Osteocyte (in vitro differentiated cells): ENCODE results near the gene CCDC170. TPM values are rescaled to one million over a fixed set of nuclear protein-coding genes. Genes with fewer than 3 reads are reported as not detected.
"Not testable (repeated sequence)": the region's sequence is repeated elsewhere in the genome, so short reads cannot be mapped to it uniquely, and the experiment has no call there.

Source experiments
- DNase-seq: peaks from one replicate; pipeline ENCODE4 v3.0.0; 2021; ENCODE audit warnings: mixed read lengths; ENCODE audit not compliant: unreplicated experiment; ENCODE audit errors: extremely low spot score
- H3K27ac Mint-ChIP-seq: one replicate; pipeline ENCODE4 v1.8.0; 2021; ENCODE audit warnings: mild to moderate bottlenecking, mixed read lengths; ENCODE audit not compliant: unreplicated experiment
- H3K27me3 Mint-ChIP-seq: one replicate; pipeline ENCODE4 v1.8.0; 2021; ENCODE audit warnings: mixed read lengths; ENCODE audit not compliant: unreplicated experiment
- H3K36me3 Mint-ChIP-seq: one replicate; pipeline ENCODE4 v1.8.0; 2021; ENCODE audit warnings: mixed read lengths; ENCODE audit not compliant: unreplicated experiment
- H3K4me1 Mint-ChIP-seq: one replicate; pipeline ENCODE4 v1.8.0; 2021; ENCODE audit warnings: mixed read lengths; ENCODE audit not compliant: unreplicated experiment
- H3K4me3 Mint-ChIP-seq: one replicate; pipeline ENCODE4 v1.8.0; 2021; ENCODE audit warnings: mild to moderate bottlenecking, moderate library complexity, mixed read lengths; ENCODE audit not compliant: unreplicated experiment
- H3K9me3 Mint-ChIP-seq: one replicate; pipeline ENCODE4 v1.8.0; 2021; ENCODE audit warnings: mixed read lengths; ENCODE audit not compliant: unreplicated experiment
- total RNA-seq: library from RNA; stranded (reverse); gene quantifications from 2 replicates; pipeline ENCODE4 v1.2.1, GENCODE V29; 2021
- TF ChIP-seq, protein P1 (sequence below): fragments of 200-600 bp; sonication (generic); IDR thresholded peaks from 2 replicates; pipeline ENCODE4 v1.5.0; 2021; ENCODE audit warnings: antibody characterized with exemption, mild to moderate bottlenecking, moderate library complexity

Gene CCDC170
- total RNA-seq, 1 donor from 2014 or later, result 0.78 TPM

DNA sequence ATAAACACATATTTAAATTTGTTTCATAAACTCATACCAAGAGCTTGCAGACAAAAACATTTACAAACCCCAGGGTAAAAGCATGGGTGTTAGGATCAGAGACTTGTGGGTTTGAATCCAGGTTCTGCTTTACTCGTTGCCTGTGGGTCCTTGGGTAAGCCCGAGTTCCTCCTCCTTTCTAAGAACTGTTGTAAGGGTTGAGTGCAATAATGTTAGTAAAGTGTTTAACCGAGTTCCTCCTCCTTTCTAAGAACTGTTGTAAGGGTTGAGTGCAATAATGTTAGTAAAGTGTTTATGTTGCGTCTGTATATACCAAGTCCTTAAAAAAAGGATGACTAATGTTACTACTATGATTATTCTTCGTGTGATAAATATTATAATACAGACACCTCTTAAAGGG is 18.7 kb downstream of the CCDC170 start:
- H3K9me3 Mint-ChIP-seq, result peaks cover 5% of the 10 kb centered on the region
- TF ChIP-seq, protein P1, sequence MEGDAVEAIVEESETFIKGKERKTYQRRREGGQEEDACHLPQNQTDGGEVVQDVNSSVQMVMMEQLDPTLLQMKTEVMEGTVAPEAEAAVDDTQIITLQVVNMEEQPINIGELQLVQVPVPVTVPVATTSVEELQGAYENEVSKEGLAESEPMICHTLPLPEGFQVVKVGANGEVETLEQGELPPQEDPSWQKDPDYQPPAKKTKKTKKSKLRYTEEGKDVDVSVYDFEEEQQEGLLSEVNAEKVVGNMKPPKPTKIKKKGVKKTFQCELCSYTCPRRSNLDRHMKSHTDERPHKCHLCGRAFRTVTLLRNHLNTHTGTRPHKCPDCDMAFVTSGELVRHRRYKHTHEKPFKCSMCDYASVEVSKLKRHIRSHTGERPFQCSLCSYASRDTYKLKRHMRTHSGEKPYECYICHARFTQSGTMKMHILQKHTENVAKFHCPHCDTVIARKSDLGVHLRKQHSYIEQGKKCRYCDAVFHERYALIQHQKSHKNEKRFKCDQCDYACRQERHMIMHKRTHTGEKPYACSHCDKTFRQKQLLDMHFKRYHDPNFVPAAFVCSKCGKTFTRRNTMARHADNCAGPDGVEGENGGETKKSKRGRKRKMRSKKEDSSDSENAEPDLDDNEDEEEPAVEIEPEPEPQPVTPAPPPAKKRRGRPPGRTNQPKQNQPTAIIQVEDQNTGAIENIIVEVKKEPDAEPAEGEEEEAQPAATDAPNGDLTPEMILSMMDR, result no peak
- no peak overlapping the region for H3K27ac Mint-ChIP-seq
- H3K4me1 Mint-ChIP-seq, result no peaks in the 10 kb centered on the region
- H3K4me3 Mint-ChIP-seq, result no peak overlapping the region
- DNase-seq, result no peak
- H3K36me3 Mint-ChIP-seq, result no peaks in the 10 kb centered on the region
- H3K27me3 Mint-ChIP-seq, result no peaks in the 10 kb centered on the region

DNA sequence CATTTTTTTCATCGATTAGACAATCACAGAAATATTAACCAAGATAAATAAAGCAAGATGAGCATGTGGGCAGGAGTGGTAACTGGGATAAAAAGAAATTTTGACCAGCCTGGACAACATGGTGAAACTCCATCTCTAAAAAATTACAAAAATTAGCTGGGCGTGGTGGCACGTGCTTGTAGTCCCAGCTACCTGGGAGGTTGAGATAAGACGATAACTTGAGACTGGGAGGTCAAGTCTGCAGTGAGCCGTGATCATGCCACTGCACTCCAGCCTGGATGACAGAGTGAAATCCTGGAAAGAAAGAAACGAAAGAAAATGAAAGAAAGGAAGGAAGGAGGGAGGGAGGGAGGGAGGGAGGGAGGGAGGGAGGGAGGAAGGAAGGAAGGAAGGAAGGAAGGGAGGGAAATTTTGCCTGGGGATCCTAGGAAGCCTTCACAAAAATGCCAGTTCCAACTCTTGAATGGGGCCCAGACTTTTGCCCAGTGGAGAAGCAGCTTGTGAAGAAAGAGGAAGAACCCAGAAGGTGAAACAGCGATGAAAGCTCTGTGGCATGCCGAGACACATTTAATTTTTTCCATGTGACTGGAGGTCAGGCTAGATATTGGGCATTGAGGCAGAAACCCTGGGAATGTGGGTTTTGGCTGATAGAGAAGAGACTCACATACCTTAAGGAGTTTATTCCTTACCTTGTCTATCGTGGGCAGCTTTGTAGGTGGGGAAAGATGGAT is 20.3 kb downstream of the CCDC170 start:
- Mint-ChIP-seq H3K4me1 (no peaks in the 10 kb centered on the region), H3K36me3 (no peaks in the 10 kb centered on the region), H3K27ac (no peak overlapping the region), H3K9me3 (peaks cover 18% of the 10 kb centered on the region), H3K4me3 (no peak overlapping the region), H3K27me3 (no peaks in the 10 kb centered on the region)
- TF ChIP-seq, protein P1, result no peak
- no peak for DNase-seq

DNA sequence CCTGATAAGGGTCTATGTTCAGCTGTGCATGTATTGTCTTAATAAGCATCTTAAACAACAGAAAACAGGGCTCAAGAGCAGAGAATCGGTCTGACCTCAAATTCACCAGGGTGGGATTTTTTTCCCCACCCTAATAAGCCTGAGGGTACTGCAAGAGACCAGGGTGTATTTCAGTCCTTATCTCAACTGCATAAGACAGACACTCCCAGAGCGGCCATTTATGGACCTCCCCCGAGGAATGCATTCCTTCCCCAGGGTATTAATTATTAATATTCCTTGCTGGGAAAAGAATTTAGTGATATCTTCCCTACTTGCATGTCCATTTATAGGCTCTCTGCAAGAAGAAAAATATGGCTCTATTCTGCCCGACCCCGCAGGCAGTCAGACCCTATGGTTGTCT is 25.2 kb downstream of the CCDC170 start:
- not testable (repeated sequence) for H3K27me3 Mint-ChIP-seq, DNase-seq, H3K27ac Mint-ChIP-seq, H3K4me1 Mint-ChIP-seq, H3K4me3 Mint-ChIP-seq, H3K36me3 Mint-ChIP-seq
- peaks cover 42% of the 10 kb centered on the region for H3K9me3 Mint-ChIP-seq

DNA sequence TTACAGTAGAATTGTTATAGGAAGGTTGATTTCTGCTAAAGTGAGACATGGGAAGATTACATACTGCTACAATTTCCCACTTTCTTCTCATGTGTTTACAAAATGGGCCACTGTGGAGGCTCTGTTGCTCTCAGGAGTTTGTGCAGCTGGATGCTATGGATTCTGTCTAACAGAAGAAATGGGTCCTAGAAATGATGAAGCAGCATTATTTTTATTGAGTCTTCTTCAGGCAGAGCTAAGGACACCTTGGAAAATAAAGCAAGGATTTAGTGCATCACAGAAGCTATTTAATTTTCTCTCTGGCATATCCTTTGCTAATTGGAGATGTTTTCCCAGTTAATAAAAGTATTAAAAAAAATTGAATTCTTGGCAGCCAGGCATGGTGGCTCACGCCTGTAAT is 29.2 kb downstream of the CCDC170 start:
- no peak for DNase-seq
- Mint-ChIP-seq H3K36me3 (no peaks in the 10 kb centered on the region), H3K4me1 (no peaks in the 10 kb centered on the region), H3K9me3 (peaks cover 35% of the 10 kb centered on the region), H3K27ac (no peak overlapping the region), H3K4me3 (no peak overlapping the region), H3K27me3 (peaks cover 3% of the 10 kb centered on the region)
- TF ChIP-seq, protein P1, result no peak

DNA sequence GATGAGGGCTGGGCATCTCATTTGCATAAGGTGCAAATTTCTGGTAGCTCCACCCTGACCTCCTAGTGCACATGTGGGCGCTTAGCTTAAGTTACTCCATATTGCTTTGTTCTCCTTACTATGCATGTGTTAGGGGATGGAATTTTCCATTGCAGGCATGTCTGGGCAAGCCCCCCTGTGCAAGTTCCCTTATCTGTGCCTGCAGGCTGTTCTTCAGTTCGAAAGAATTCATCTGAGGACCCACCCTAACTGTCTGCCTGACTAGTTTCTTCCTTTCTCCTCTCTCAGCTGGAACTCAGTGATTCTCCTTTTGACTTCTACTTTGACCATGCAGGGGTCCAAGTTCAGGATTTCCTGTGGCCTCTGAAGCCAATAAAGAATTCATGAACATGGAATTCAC is 30.2 kb downstream of the CCDC170 start:
- Mint-ChIP-seq H3K4me1 (no peaks in the 10 kb centered on the region), H3K9me3 (peaks cover 26% of the 10 kb centered on the region), H3K27me3 (peaks cover 3% of the 10 kb centered on the region), H3K27ac (no peak overlapping the region), H3K4me3 (no peak overlapping the region), H3K36me3 (no peaks in the 10 kb centered on the region)
- TF ChIP-seq, protein P1, result no peak
- DNase-seq, result no peak
